GM13977 (cell line): Measurements from ENCODE around the gene IGFBP1.
"Not testable (repeated sequence)": the region's sequence is repeated elsewhere in the genome, so short reads cannot be mapped to it uniquely, and the experiment has no call there.

Experiments used
- DNase-seq: peaks from one replicate; pipeline ENCODE4 v3.0.0; 2012; ENCODE audit warnings: low spot score
- in situ Hi-C: fragments of 300-500 bp; cut with MboI; formaldehyde crosslinking; loops from one replicate; pipeline ENCODE4 v1.12.0; 2022; ENCODE audit warnings: low sequenced_read_pairs, low pct_unique_long_range_greater_than_20kb, mixed read lengths, inconsistent platforms; ENCODE audit not compliant: unreplicated experiment
- TF ChIP-seq, protein P1 (sequence below): IDR thresholded peaks from 2 replicates; pipeline ENCODE4 v1.5.1; 2012; ENCODE audit warnings: mild to moderate bottlenecking, control low read depth; ENCODE audit not compliant: insufficient read depth; ENCODE audit errors: extremely low read depth, missing control alignments

Gene IGFBP1

GRCh38 chr7:45927721-45928120 lies 39.4 kb downstream of the IGFBP1 start:
- in situ Hi-C loops: loop anchor here (25.0 kb wide), 1 partner anchor 410 kb away; no protein-coding TSS in a partner anchor
- TF ChIP-seq, protein P1, sequence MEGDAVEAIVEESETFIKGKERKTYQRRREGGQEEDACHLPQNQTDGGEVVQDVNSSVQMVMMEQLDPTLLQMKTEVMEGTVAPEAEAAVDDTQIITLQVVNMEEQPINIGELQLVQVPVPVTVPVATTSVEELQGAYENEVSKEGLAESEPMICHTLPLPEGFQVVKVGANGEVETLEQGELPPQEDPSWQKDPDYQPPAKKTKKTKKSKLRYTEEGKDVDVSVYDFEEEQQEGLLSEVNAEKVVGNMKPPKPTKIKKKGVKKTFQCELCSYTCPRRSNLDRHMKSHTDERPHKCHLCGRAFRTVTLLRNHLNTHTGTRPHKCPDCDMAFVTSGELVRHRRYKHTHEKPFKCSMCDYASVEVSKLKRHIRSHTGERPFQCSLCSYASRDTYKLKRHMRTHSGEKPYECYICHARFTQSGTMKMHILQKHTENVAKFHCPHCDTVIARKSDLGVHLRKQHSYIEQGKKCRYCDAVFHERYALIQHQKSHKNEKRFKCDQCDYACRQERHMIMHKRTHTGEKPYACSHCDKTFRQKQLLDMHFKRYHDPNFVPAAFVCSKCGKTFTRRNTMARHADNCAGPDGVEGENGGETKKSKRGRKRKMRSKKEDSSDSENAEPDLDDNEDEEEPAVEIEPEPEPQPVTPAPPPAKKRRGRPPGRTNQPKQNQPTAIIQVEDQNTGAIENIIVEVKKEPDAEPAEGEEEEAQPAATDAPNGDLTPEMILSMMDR: no peak
- DNase-seq: no peak

- TF ChIP-seq, protein P1: no peak
- DNase-seq: no peak
- in situ Hi-C loops: loop anchor here (25.0 kb wide), 1 partner anchor 406 kb away; no protein-coding TSS in a partner anchor
Measured at GRCh38 chr7:45930967-45931366, 42.7 kb downstream of the IGFBP1 start.

DNA sequence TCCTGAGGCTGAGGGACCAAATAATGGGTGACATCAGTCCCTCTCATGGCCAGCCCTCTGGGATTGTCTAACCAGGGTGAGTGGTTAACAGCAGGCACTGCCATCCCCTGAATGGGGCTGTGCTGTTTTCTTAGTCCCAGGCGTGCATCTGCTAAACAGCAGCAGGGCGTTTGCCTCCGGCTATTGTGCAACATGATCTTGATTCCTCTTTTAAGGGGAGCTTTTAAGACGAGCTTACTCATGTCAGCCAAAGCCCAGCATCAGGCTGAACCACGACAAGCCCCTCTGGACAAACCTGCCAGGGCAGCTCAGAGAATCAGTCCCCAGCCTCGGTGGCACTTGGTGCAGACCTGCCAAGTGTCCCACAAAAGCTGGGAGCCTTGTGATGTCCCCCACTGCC lies 49.0 kb downstream of the IGFBP1 start:
- no peak for DNase-seq
- in situ Hi-C loops: loop anchor here (25.0 kb wide), 1 partner anchor 400 kb away; no protein-coding TSS in a partner anchor
- TF ChIP-seq, protein P1: no peak

GRCh38 chr7:45937862-45938261 lies 49.6 kb downstream of the IGFBP1 start:
- in situ Hi-C loops: loop anchor here (25.0 kb wide), 1 partner anchor 399 kb away; no protein-coding TSS in a partner anchor
- TF ChIP-seq, protein P1: no peak
- DNase-seq: no peak

DNA sequence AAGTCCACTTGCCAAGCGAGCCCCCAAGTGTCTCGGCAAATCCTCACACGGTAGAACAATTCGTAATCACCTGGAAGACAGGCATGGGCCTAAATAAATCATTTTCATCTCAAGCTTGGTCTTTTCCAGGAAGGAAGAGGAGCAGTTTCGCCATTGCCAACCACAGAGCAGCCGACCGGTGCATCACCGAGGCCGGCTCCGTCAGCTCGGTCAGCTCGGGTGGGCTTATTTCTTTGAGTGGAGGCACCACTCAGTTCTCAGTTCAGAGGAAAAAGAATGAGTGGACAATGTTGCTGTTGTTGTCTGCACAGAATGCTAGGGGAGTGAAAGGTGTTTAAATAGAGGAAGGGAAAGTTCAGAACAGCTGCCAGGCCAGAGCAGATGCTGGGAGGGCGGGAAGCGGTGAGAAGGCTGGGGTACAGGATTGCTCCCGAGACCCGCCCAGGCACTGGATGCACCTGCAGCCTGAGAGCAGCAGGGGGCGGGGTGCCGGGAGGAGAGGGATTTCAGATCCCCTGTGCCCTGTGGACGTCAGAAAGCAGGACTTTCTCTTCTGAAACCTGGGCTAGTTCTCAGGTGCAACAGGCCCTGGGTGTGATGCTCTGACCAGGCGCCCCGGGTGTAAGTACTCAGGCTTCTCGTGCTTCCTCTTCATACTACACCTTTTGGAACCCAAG lies 50.5 kb downstream of the IGFBP1 start:
- in situ Hi-C loops: loop anchor here (25.0 kb wide), 1 partner anchor 399 kb away; no protein-coding TSS in a partner anchor
- no peak for DNase-seq
- TF ChIP-seq, protein P1: no peak

- no peak for DNase-seq
- in situ Hi-C loops: loop anchor here (25.0 kb wide), 1 partner anchor 398 kb away; no protein-coding TSS in a partner anchor
- TF ChIP-seq, protein P1: no peak
Measured at GRCh38 chr7:45939574-45939973, 51.3 kb downstream of the IGFBP1 start.

DNA sequence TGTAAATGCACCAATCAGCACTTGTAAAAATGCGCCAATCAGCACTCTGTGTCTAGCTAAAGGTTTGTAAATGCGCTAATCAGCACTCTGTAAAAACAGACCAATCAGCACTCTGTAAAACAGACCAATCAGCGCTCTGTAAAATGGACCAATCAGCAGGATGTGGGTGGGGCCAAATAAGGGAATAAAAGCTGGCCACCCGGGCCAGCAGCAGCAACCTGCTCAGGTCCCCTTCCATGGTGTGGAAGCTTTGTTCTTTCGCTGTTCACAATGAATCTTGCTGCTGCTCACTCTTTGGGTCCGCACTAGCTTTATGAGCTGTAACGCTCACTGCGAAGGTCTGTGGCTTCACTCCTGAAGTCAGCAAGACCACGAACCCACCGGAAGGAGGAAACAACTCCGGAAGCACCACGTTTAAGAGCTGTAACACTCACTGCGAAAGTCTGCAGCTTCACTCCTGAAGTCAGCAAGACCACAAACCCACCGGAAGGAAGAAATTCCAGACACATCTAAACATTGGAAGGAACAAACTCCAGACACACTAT lies 52.0 kb downstream of the IGFBP1 start:
- in situ Hi-C loops: loop anchor here (25.0 kb wide), 1 partner anchor 397 kb away; no protein-coding TSS in a partner anchor
- DNase-seq: not testable (repeated sequence)
